ENCODE data around the gene MACROD1. TPM values are rescaled to one million over a fixed set of nuclear protein-coding genes. Genes with fewer than 3 reads are reported as not detected.

The MACROD1 gene
- total and polyA plus RNA-seq, 9 of the 15 experiments (the other 6 are each of a cell fraction or from before 2014, with no cell fraction given), result 1.1 to 60.0 (median 26.4) TPM

- TF ChIP-seq HOMEZ (CRISPR knock-in tag; IDR thresholded peaks at IDR 0.05) (no peak), CREB3L1 (IDR thresholded peaks at IDR 0.05; ENCODE audit: borderline replicate concordance, low read depth) (peak; percentile 42; the same call in 1 of the 2 replicates), PTTG1 (tag; IDR thresholded peaks at IDR 0.05; ENCODE audit: low read depth) (no peak), MCM5 (IDR thresholded peaks at IDR 0.05; ENCODE audit: low read depth) (no peak), CEBPG (CRISPR knock-in tag; IDR thresholded peaks at IDR 0.05) (peak; percentile 47; the same call in 1 of the 2 replicates), CEBPG (tag; conservative IDR thresholded peaks at IDR 0.05 in 1 of 2, IDR thresholded peaks at IDR 0.05 in 1 of 2) (no peak), ZNF444 (CRISPR knock-in tag; IDR thresholded peaks at IDR 0.05) (no peak), KLF16 (IDR thresholded peaks at IDR 0.05) (no peak), SIN3A (IDR thresholded peaks at IDR 0.05; ENCODE audit: borderline replicate concordance in 2 of 2, control insufficient read depth in 1 of 2, low read depth in 2 of 2, low read length in 2 of 2) (peak; percentile 52 to 93; a peak in 2 of 4 replicates), EHMT2 (IDR thresholded peaks at IDR 0.05) (no peak), MCM3 (IDR thresholded peaks at IDR 0.05) (no peak), SP1 (CRISPR knock-in tag; IDR thresholded peaks at IDR 0.05) (peak; percentile 44; the same call in 1 of the 2 replicates), ZC3H4 (CRISPR knock-in tag; IDR thresholded peaks at IDR 0.05; ENCODE audit: borderline replicate concordance) (no peak), GABPB1 (CRISPR knock-in tag; IDR thresholded peaks at IDR 0.05) (peak; percentile 84), ZNF449 (CRISPR knock-in tag; IDR thresholded peaks at IDR 0.05) (no peak), KLF6 (CRISPR knock-in tag; IDR thresholded peaks at IDR 0.05; ENCODE audit: borderline replicate concordance) (no peak), FIP1L1 (IDR thresholded peaks at IDR 0.05; ENCODE audit: low read depth, low read length, poor library complexity, severe bottlenecking) (no peak), ETS1 (conservative IDR thresholded peaks at IDR 0.05; ENCODE audit: control insufficient read depth, low read depth, low read length) (peak; percentile 44), NCOA4 (IDR thresholded peaks at IDR 0.05; ENCODE audit: partially characterized antibody) (no peak), PML (IDR thresholded peaks at IDR 0.05; ENCODE audit: low read length) (peak; percentile 76), ZNF316 (IDR thresholded peaks at IDR 0.05) (peak; percentile 94), HNRNPUL1 (IDR thresholded peaks at IDR 0.05; ENCODE audit: low read length) (no peak), TEAD2 (tag; IDR thresholded peaks at IDR 0.05) (no peak), SPI1 (IDR thresholded peaks at IDR 0.05; ENCODE audit: borderline replicate concordance, low read depth, low read length) (peak; percentile 90)
Observed at GRCh38 chr11:64207256-64208085, 41.6 kb upstream of the MACROD1 start (continued).
